Activated CD4-positive, alpha-beta T cell treated with anti-CD3 and anti-CD28 coated beads, Interleukin-2, amount 10 ng/mL, durations not matched to agents 7 days and 5 days (primary cell): ENCODE data around the gene ABCC4. TPM values are rescaled to one million over a fixed set of nuclear protein-coding genes. Genes with fewer than 3 reads are reported as not detected.
"Not testable (repeated sequence)": the region's sequence is repeated elsewhere in the genome, so short reads cannot be mapped to it uniquely, and the experiment has no call there.

ENCODE experiments used
- CTCF ChIA-PET: fragments of 350-600 bp; sonication (Branson Sonifier 250); formaldehyde crosslinking; loops from one replicate; lab custom pipeline; 2021; ENCODE audit warnings: antibody characterized with exemption; lab: Charles Lee
- POLR2A ChIA-PET: fragments of 350-600 bp; sonication (Branson Sonifier 250); formaldehyde crosslinking; loops from one replicate; lab custom pipeline; 2021; ENCODE audit warnings: antibody characterized with exemption; lab: Charles Lee
- DNase-seq: peaks from one replicate; pipeline ENCODE4 v3.0.0-alpha.2; 2020
- H3K27ac Mint-ChIP-seq: one replicate; pipeline ENCODE4 v1.8.0; 2021; ENCODE audit warnings: mild to moderate bottlenecking, moderate library complexity, mixed read lengths
- H3K27me3 Mint-ChIP-seq: one replicate; pipeline ENCODE4 v1.8.0; 2021; ENCODE audit warnings: mixed read lengths
- H3K36me3 Mint-ChIP-seq: one replicate; pipeline ENCODE4 v1.8.0; 2021; ENCODE audit warnings: low read depth, mixed read lengths
- H3K4me1 Mint-ChIP-seq: one replicate; pipeline ENCODE4 v1.8.0; 2021; ENCODE audit warnings: mixed read lengths
- H3K4me3 Mint-ChIP-seq: one replicate; pipeline ENCODE4 v1.8.0; 2021; ENCODE audit warnings: mild to moderate bottlenecking, moderate library complexity, mixed read lengths
- H3K9me3 Mint-ChIP-seq: one replicate; pipeline ENCODE4 v1.8.0; 2021; ENCODE audit warnings: mixed read lengths
- total RNA-seq, 2 experiments: library from RNA; stranded (reverse); gene quantifications; one replicate each; pipeline ENCODE4 v1.2.3, GENCODE V29; 2021

Gene ABCC4
- total RNA-seq, 2 experiments from 2014 or later: 4.8 to 7.0 TPM

- Mint-ChIP-seq H3K9me3 (no peaks in the 10 kb centered on the region), H3K36me3 (peaks cover 2% of the 10 kb centered on the region), H3K27ac (no peak overlapping the region), H3K27me3 (no peaks in the 10 kb centered on the region), H3K4me3 (no peak overlapping the region), H3K4me1 (peaks cover 12% of the 10 kb centered on the region)
- ChIA-PET CTCF (interaction anchor here (1.0 to 3.6 kb wide), 10 partner anchors 10 to 847 kb away, joined by 3 to 24 read pairs (median 4); no protein-coding TSS in a partner anchor), POLR2A (no interaction called here)
- peak; percentile 64 for DNase-seq
Observed at GRCh38 chr13:95191821-95192563, 109.3 kb downstream of the ABCC4 start.

GRCh38 chr13:95188128-95188527 is 113.1 kb downstream of the ABCC4 start:
- CTCF ChIA-PET: interaction anchor here (1.4 to 2.9 kb wide), 5 partner anchors 61 to 217 kb away, joined by 3 to 20 read pairs (median 13); no protein-coding TSS in a partner anchor
- POLR2A ChIA-PET: no interaction called here
- Mint-ChIP-seq H3K27ac (peak overlapping the region; percentile 31), H3K9me3 (peaks cover 6% of the 10 kb centered on the region), H3K4me3 (no peak overlapping the region), H3K4me1 (peaks cover 46% of the 10 kb centered on the region), H3K36me3 (peaks cover 21% of the 10 kb centered on the region), H3K27me3 (no peaks in the 10 kb centered on the region)
- DNase-seq: no peak

- ChIA-PET POLR2A (no interaction called here), CTCF (interaction anchor here (1.7 kb wide), 1 partner anchor 218 kb away, joined by 5 read pairs; no protein-coding TSS in a partner anchor)
- H3K27ac Mint-ChIP-seq: peak overlapping the region; percentile 92
- H3K36me3 Mint-ChIP-seq: peaks cover 23% of the 10 kb centered on the region
- H3K4me3 Mint-ChIP-seq: peak overlapping the region; percentile 56
- H3K27me3 Mint-ChIP-seq: no peaks in the 10 kb centered on the region
- peaks cover 9% of the 10 kb centered on the region for H3K9me3 Mint-ChIP-seq
- H3K4me1 Mint-ChIP-seq: peaks cover 56% of the 10 kb centered on the region
- DNase-seq: peak; percentile 73
Observed at GRCh38 chr13:95185851-95186250, 115.4 kb downstream of the ABCC4 start.

- H3K27ac Mint-ChIP-seq: peak overlapping the region; percentile 92
- POLR2A ChIA-PET: no interaction called here
Observed at GRCh38 chr13:95185311-95185710, 115.9 kb downstream of the ABCC4 start.

GRCh38 chr13:95184317-95184716 is 116.9 kb downstream of the ABCC4 start:
- ChIA-PET CTCF (interaction anchor here (1.7 kb wide), 1 partner anchor 220 kb away, joined by 5 read pairs; no protein-coding TSS in a partner anchor), POLR2A (no interaction called here)
- Mint-ChIP-seq H3K36me3 (peaks cover 36% of the 10 kb centered on the region), H3K4me3 (no peak overlapping the region), H3K27me3 (no peaks in the 10 kb centered on the region), H3K9me3 (peaks cover 16% of the 10 kb centered on the region), H3K27ac (peak overlapping the region; percentile 70), H3K4me1 (peaks cover 62% of the 10 kb centered on the region)
- no peak for DNase-seq

More at GRCh38 chr13:95185311-95185710, 115.9 kb downstream of the ABCC4 start:
- Mint-ChIP-seq H3K9me3 (peaks cover 9% of the 10 kb centered on the region), H3K4me1 (peaks cover 61% of the 10 kb centered on the region), H3K36me3 (peaks cover 28% of the 10 kb centered on the region), H3K27me3 (no peaks in the 10 kb centered on the region), H3K4me3 (peak overlapping the region; percentile 56)
- no peak for DNase-seq
- CTCF ChIA-PET: interaction anchor here (1.7 kb wide), 1 partner anchor 219 kb away, joined by 5 read pairs; no protein-coding TSS in a partner anchor

- H3K27ac Mint-ChIP-seq: no peak overlapping the region
- H3K9me3 Mint-ChIP-seq: peaks cover 26% of the 10 kb centered on the region
- no peak for DNase-seq
- peaks cover 47% of the 10 kb centered on the region for H3K36me3 Mint-ChIP-seq
- H3K27me3 Mint-ChIP-seq: no peaks in the 10 kb centered on the region
- H3K4me3 Mint-ChIP-seq: no peak overlapping the region
- ChIA-PET POLR2A (no interaction called here), CTCF (no interaction called here)
- H3K4me1 Mint-ChIP-seq: peaks cover 61% of the 10 kb centered on the region
Observed at GRCh38 chr13:95182570-95183265, 118.5 kb downstream of the ABCC4 start.

GRCh38 chr13:95181586-95181985 is 119.7 kb downstream of the ABCC4 start:
- ChIA-PET CTCF (interaction anchor here (1.1 kb wide), 2 partner anchors 8 to 11 kb away, joined by 4 to 6 read pairs; no protein-coding TSS in a partner anchor), POLR2A (no interaction called here)
- Mint-ChIP-seq H3K27ac (no peak overlapping the region), H3K9me3 (peaks cover 25% of the 10 kb centered on the region), H3K4me3 (no peak overlapping the region), H3K27me3 (no peaks in the 10 kb centered on the region), H3K36me3 (peaks cover 52% of the 10 kb centered on the region), H3K4me1 (peaks cover 68% of the 10 kb centered on the region)
- DNase-seq: no peak

- Mint-ChIP-seq H3K9me3 (peaks cover 25% of the 10 kb centered on the region), H3K4me3 (no peak overlapping the region), H3K27me3 (no peaks in the 10 kb centered on the region), H3K4me1 (peaks cover 66% of the 10 kb centered on the region), H3K27ac (no peak overlapping the region), H3K36me3 (peaks cover 48% of the 10 kb centered on the region)
- ChIA-PET CTCF (interaction anchor here (1.1 to 2.5 kb wide), 3 partner anchors 9 to 416 kb away, joined by 3 to 12 read pairs (median 4); no protein-coding TSS in a partner anchor), POLR2A (no interaction called here)
- DNase-seq: no peak
Observed at GRCh38 chr13:95180513-95181245, 120.6 kb downstream of the ABCC4 start.

- Mint-ChIP-seq H3K9me3 (peaks cover 21% of the 10 kb centered on the region), H3K4me1 (peaks cover 44% of the 10 kb centered on the region), H3K27ac (peak overlapping the region; percentile 84), H3K27me3 (no peaks in the 10 kb centered on the region), H3K36me3 (peaks cover 51% of the 10 kb centered on the region), H3K4me3 (no peak overlapping the region)
- POLR2A ChIA-PET: no interaction called here
- CTCF ChIA-PET: interaction anchor here (0.9 kb wide), 1 partner anchor 13 kb away, joined by 4 read pairs; no protein-coding TSS in a partner anchor
- peak; percentile 16 for DNase-seq
Observed at GRCh38 chr13:95176611-95177259, 124.5 kb downstream of the ABCC4 start.

- Mint-ChIP-seq H3K36me3 (peaks cover 37% of the 10 kb centered on the region), H3K9me3 (peaks cover 12% of the 10 kb centered on the region), H3K27me3 (no peaks in the 10 kb centered on the region), H3K4me1 (peaks cover 25% of the 10 kb centered on the region), H3K4me3 (no peak overlapping the region), H3K27ac (no peak overlapping the region)
- DNase-seq: no peak
- POLR2A ChIA-PET: no interaction called here
- CTCF ChIA-PET: no interaction called here
Observed at GRCh38 chr13:95174517-95174916, 126.7 kb downstream of the ABCC4 start.

- Mint-ChIP-seq H3K4me1 (no peaks in the 10 kb centered on the region), H3K9me3 (no peaks in the 10 kb centered on the region), H3K27me3 (no peaks in the 10 kb centered on the region), H3K27ac (no peak overlapping the region), H3K4me3 (no peak overlapping the region), H3K36me3 (peaks cover 6% of the 10 kb centered on the region)
- DNase-seq: no peak
- ChIA-PET POLR2A (no interaction called here), CTCF (no interaction called here)
Observed at GRCh38 chr13:95168191-95168590, 133.1 kb downstream of the ABCC4 start.

- DNase-seq, H3K27ac Mint-ChIP-seq, H3K4me3 Mint-ChIP-seq, H3K9me3 Mint-ChIP-seq, CTCF ChIA-PET, H3K4me1 Mint-ChIP-seq, POLR2A ChIA-PET, H3K27me3 Mint-ChIP-seq, H3K36me3 Mint-ChIP-seq: not testable (repeated sequence)
Observed at GRCh38 chr13:95167003-95167402, 134.2 kb downstream of the ABCC4 start.
